Transverse colon (tissue), 4 donors: ENCODE results near the gene NUP98.

Experiments used
- EP300 ChIP-seq: sonication (generic); formaldehyde crosslinking; IDR thresholded peaks from one replicate; pipeline ENCODE4 v1.6.1; 2017; ENCODE audit warnings: antibody characterized with exemption, low read depth
- POLR2A ChIP-seq: fragments of 450-650 bp; IDR thresholded peaks from one replicate; pipeline ENCODE4 v1.6.1; 2016; ENCODE audit warnings: antibody characterized with exemption, mild to moderate bottlenecking, moderate library complexity
- POLR2AphosphoS5 ChIP-seq, 3 donors: sonication (generic); formaldehyde crosslinking; IDR thresholded peaks; one replicate each; pipeline ENCODE4 v1.6.1; 2016; ENCODE audit warnings: antibody characterized with exemption in 3 of 3
- TF ChIP-seq, protein P1 (sequence below), 5 experiments: fragments of 200-600 bp in 3 of 5; fragments of 450-650 bp in 2 of 5; sonication (generic) in 3 of 5; IDR thresholded peaks; 1 replicate in 2 of 5; 2 replicates in 3 of 5; pipeline ENCODE4 v1.5.1; 2016 to 2017; ENCODE audit warnings: antibody characterized with exemption in 5 of 5, inconsistent platforms in 3 of 5, mild to moderate bottlenecking in 2 of 5, moderate library complexity in 1 of 5

- TF ChIP-seq, protein P1, sequence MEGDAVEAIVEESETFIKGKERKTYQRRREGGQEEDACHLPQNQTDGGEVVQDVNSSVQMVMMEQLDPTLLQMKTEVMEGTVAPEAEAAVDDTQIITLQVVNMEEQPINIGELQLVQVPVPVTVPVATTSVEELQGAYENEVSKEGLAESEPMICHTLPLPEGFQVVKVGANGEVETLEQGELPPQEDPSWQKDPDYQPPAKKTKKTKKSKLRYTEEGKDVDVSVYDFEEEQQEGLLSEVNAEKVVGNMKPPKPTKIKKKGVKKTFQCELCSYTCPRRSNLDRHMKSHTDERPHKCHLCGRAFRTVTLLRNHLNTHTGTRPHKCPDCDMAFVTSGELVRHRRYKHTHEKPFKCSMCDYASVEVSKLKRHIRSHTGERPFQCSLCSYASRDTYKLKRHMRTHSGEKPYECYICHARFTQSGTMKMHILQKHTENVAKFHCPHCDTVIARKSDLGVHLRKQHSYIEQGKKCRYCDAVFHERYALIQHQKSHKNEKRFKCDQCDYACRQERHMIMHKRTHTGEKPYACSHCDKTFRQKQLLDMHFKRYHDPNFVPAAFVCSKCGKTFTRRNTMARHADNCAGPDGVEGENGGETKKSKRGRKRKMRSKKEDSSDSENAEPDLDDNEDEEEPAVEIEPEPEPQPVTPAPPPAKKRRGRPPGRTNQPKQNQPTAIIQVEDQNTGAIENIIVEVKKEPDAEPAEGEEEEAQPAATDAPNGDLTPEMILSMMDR (IDR thresholded peaks at IDR 0.05): no peak
- TF ChIP-seq EP300 (no peak), POLR2A (no peak), POLR2AphosphoS5 (IDR thresholded peaks at IDR 0.05) (no peak)
These were observed 61.5 kb downstream of the NUP98 start for GRCh38 chr11:3735827-3736226.
